ENCODE results near the gene C20orf144.
"Not testable (repeated sequence)": the region's sequence is repeated elsewhere in the genome, so short reads cannot be mapped to it uniquely, and the experiment has no call there.

The C20orf144 gene

GRCh38 chr20:33662172-33662571, at the start of gene C20orf144:
Gene C20orf144, plus strand, starts transcription at chr20:33662327. Its CDS starts 19 bp downstream, at chr20:33662346.
- DNase-seq, result no peak

GRCh38 chr20:33621717-33622400, 40.3 kb upstream of the C20orf144 start:
- no peak for DNase-seq

- DNase-seq, result no peak
Observed at GRCh38 chr20:33622705-33623365, 39.3 kb upstream of the C20orf144 start.

- DNase-seq, result no peak
Observed at GRCh38 chr20:33624399-33624798, 37.7 kb upstream of the C20orf144 start.

- DNase-seq, result no peak
Observed at GRCh38 chr20:33626190-33626589, 35.9 kb upstream of the C20orf144 start.

- no peak for DNase-seq
Observed at GRCh38 chr20:33627577-33628216, 34.4 kb upstream of the C20orf144 start.

- DNase-seq, result no peak
Observed at GRCh38 chr20:33629533-33629932, 32.6 kb upstream of the C20orf144 start.

- no peak for DNase-seq
Observed at GRCh38 chr20:33629979-33630378, 32.1 kb upstream of the C20orf144 start.

GRCh38 chr20:33630507-33630906, 31.6 kb upstream of the C20orf144 start:
- DNase-seq, result no peak

GRCh38 chr20:33631910-33632309, 30.2 kb upstream of the C20orf144 start:
- not testable (repeated sequence) for DNase-seq

GRCh38 chr20:33635341-33635740, 26.8 kb upstream of the C20orf144 start:
- no peak for DNase-seq

- DNase-seq, result no peak
Observed at GRCh38 chr20:33636776-33637175, 25.4 kb upstream of the C20orf144 start.

GRCh38 chr20:33640287-33640686, 21.8 kb upstream of the C20orf144 start:
- no peak for DNase-seq

- no peak for DNase-seq
Observed at GRCh38 chr20:33644313-33645071, 17.6 kb upstream of the C20orf144 start.

GRCh38 chr20:33645072-33645358, 17.1 kb upstream of the C20orf144 start:
- DNase-seq, result no peak

- DNase-seq, result no peak
Observed at GRCh38 chr20:33645396-33645795, 16.7 kb upstream of the C20orf144 start.

- DNase-seq, result no peak
Observed at GRCh38 chr20:33646191-33646590, 15.9 kb upstream of the C20orf144 start.

GRCh38 chr20:33646959-33647602, 15.0 kb upstream of the C20orf144 start:
- DNase-seq, result not testable (repeated sequence)

- no peak for DNase-seq
Observed at GRCh38 chr20:33647603-33648395, 14.3 kb upstream of the C20orf144 start.

- DNase-seq, result no peak
Observed at GRCh38 chr20:33648396-33649004, 13.6 kb upstream of the C20orf144 start.

- no peak for DNase-seq
Observed at GRCh38 chr20:33649201-33649681, 12.9 kb upstream of the C20orf144 start.
